Limb (tissue), 2 donors: ENCODE data around the gene PIGT.

Experiments
- DNase-seq, 2 donors: peaks; one replicate each; pipeline ENCODE4 v3.0.0-alpha.2; 2016; ENCODE audit errors: extremely low spot score in 2 of 2

The PIGT gene

GRCh38 chr20:45400346-45401031 is 15.5 kb upstream of the PIGT start:
- DNase-seq, result no peak

- DNase-seq, result no peak
Observed at GRCh38 chr20:45402946-45403345, 13.0 kb upstream of the PIGT start.

GRCh38 chr20:45404438-45404837 is 11.5 kb upstream of the PIGT start:
- DNase-seq, result no peak

GRCh38 chr20:45405571-45406259 is 10.2 kb upstream of the PIGT start:
- peak in 1 of 2 donors; percentile 46 for DNase-seq

GRCh38 chr20:45406260-45407066 is 9.5 kb upstream of the PIGT start:
- DNase-seq, result peak in 1 of 2 donors; percentile 66

- DNase-seq, result peak in 1 of 2 donors; percentile 57
Observed at GRCh38 chr20:45407067-45407745, 8.7 kb upstream of the PIGT start.

GRCh38 chr20:45407783-45408645 is 7.9 kb upstream of the PIGT start, which contains the start of gene DBNDD2:
Gene DBNDD2 (plus strand): TSS chr20:45408289. CDS start chr20:45408468, 179 bp downstream.
- DNase-seq, result no peak

- DNase-seq, result no peak
Observed at GRCh38 chr20:45408646-45409213, 7.2 kb upstream of the PIGT start.

- DNase-seq, result no peak
Observed at GRCh38 chr20:45409521-45410272, 6.2 kb upstream of the PIGT start.

- DNase-seq, result no peak
Observed at GRCh38 chr20:45410887-45411286, 5.1 kb upstream of the PIGT start.

GRCh38 chr20:45412653-45413052 is 3.3 kb upstream of the PIGT start:
- no peak for DNase-seq

GRCh38 chr20:45413479-45413878 is 2.5 kb upstream of the PIGT start:
- DNase-seq, result no peak

- DNase-seq, result no peak
Observed at GRCh38 chr20:45416917-45417316, 976 bp downstream of the PIGT start.

- no peak for DNase-seq
Observed at GRCh38 chr20:45419188-45420091, 3.5 kb downstream of the PIGT start.

GRCh38 chr20:45420125-45420524 is 4.2 kb downstream of the PIGT start:
- no peak for DNase-seq

- DNase-seq, result no peak
Observed at GRCh38 chr20:45423700-45424099, 7.8 kb downstream of the PIGT start.

GRCh38 chr20:45425561-45425960 is 9.6 kb downstream of the PIGT start:
- no peak for DNase-seq

- DNase-seq, result no peak
Observed at GRCh38 chr20:45426320-45427016, 10.5 kb downstream of the PIGT start.
